ENCODE data around the gene TAGLN2. TPM values are rescaled to one million over a fixed set of nuclear protein-coding genes. Genes with fewer than 3 reads are reported as not detected.

The TAGLN2 gene
- total RNA-seq, 1 donor from 2014 or later, result 265 TPM

GRCh38 chr1:159922511-159923202, 2.6 kb downstream of the TAGLN2 start:
- no peak for TF ChIP-seq CTCF (IDR thresholded peaks at IDR 0.05; ENCODE audit: insufficient read depth, low read length, severe bottlenecking)
- FAIRE-seq (no peak), DNase-seq (ENCODE audit: low read depth) (no peak)
- Histone ChIP-seq H3K27me3 (ENCODE audit: control insufficient read depth, insufficient read depth, low read length) (no peaks in the 10 kb centered on the region), H3K4me3 (ENCODE audit: low read depth, low read length) (peak overlapping the region; percentile 0), H3K36me3 (ENCODE audit: control insufficient read depth, insufficient read depth, low read length) (peaks cover 35% of the 10 kb centered on the region)

DNA sequence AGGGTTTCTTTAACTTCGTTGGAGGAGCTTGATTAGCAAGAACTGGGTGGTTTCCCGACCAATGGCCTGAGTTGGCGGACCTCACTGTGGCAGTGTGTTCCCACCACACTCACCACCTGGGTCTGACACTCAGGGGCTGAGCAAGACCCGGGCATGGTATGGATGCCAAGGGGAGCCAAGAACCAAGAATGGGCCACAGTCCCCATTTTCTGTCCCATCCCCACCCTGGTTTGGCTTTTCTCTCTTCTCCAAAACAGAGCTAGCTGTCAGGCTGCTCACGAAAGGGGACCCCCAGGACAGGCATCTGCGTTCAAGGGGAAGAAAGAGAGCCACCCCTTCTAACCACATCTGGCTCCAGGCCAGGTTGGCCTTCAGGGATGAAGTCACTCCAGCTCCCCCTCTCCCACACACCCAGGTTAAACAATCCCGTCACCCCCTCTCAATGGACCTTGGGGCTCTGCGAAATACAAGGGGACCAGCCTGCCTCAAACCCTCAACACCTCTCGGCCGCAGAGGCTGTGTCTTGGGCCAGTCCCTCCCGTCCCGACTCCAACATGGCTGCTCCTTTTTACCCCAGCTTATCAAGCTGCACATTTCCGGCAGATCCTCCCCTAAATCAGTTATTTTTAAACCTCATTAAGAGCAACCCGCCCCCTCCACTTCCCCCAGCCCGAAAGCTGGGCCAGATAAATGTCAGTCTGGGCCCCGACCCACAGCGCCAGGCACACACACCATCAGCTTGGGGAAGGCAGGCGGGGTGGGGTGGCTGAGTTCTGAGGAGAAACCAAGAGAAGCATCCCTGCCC, 3.4 kb downstream of the TAGLN2 start:
- no peak for TF ChIP-seq CTCF (IDR thresholded peaks at IDR 0.05; ENCODE audit: insufficient read depth, low read length, severe bottlenecking)
- DNase-seq (ENCODE audit: low read depth) (no peak), FAIRE-seq (no peak)
- Histone ChIP-seq H3K4me3 (ENCODE audit: low read depth, low read length) (no peak overlapping the region), H3K27me3 (ENCODE audit: control insufficient read depth, insufficient read depth, low read length) (no peaks in the 10 kb centered on the region), H3K36me3 (ENCODE audit: control insufficient read depth, insufficient read depth, low read length) (peaks cover 34% of the 10 kb centered on the region)

DNA sequence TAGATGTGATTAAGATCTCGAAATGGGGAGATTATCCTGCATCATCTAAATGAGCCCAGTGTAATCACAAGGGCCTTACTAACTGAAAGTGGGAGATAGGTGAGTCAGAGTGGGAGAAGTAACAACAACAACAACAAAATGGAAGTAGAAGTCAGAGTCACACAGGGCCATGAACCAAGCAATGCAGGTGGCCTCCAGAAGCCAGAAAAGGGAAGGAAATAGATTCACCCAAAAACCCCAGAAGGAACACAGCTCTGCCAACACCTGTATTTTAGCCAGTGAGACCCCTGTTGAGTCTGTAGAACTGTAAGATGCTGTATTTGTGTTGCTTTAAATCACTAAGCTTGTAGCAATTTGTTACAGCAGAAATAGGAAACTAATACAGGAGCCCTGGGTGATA, 4.1 kb downstream of the TAGLN2 start:
- DNase-seq (ENCODE audit: low read depth) (no peak), FAIRE-seq (no peak)
- Histone ChIP-seq H3K36me3 (ENCODE audit: control insufficient read depth, insufficient read depth, low read length) (peaks cover 34% of the 10 kb centered on the region), H3K27me3 (ENCODE audit: control insufficient read depth, insufficient read depth, low read length) (no peaks in the 10 kb centered on the region), H3K4me3 (ENCODE audit: low read depth, low read length) (no peak overlapping the region)
- no peak for TF ChIP-seq CTCF (IDR thresholded peaks at IDR 0.05; ENCODE audit: insufficient read depth, low read length, severe bottlenecking)

GRCh38 chr1:159920651-159921050, 4.7 kb downstream of the TAGLN2 start:
- DNase-seq (ENCODE audit: low read depth), result no peak
- FAIRE-seq, result no peak
- Histone ChIP-seq H3K4me3 (ENCODE audit: low read depth, low read length) (no peak overlapping the region), H3K36me3 (ENCODE audit: control insufficient read depth, insufficient read depth, low read length) (peaks cover 34% of the 10 kb centered on the region), H3K27me3 (ENCODE audit: control insufficient read depth, insufficient read depth, low read length) (no peaks in the 10 kb centered on the region)
- TF ChIP-seq CTCF (IDR thresholded peaks at IDR 0.05; ENCODE audit: insufficient read depth, low read length, severe bottlenecking), result no peak

- no peak for DNase-seq (ENCODE audit: low read depth)
- Histone ChIP-seq H3K36me3 (ENCODE audit: control insufficient read depth, insufficient read depth, low read length) (peaks cover 34% of the 10 kb centered on the region), H3K4me3 (ENCODE audit: low read depth, low read length) (no peak overlapping the region), H3K27me3 (ENCODE audit: control insufficient read depth, insufficient read depth, low read length) (no peaks in the 10 kb centered on the region)
- no peak for FAIRE-seq
- TF ChIP-seq CTCF (IDR thresholded peaks at IDR 0.05; ENCODE audit: insufficient read depth, low read length, severe bottlenecking), result no peak
These were observed 5.1 kb downstream of the TAGLN2 start for GRCh38 chr1:159920202-159920601.

Measured in bronchial epithelial cell (primary cell).